Thyroid gland (tissue), 4 donors: ENCODE data around the gene CC2D1B. TPM values are rescaled to one million over a fixed set of nuclear protein-coding genes. Genes with fewer than 3 reads are reported as not detected.

Experiments
- DNase-seq, 2 donors: peaks; one replicate each; pipeline ENCODE4 v3.0.0-alpha.2; 2019
- H3K27ac ChIP-seq, 3 donors: fragments of 200-600 bp; sonication (generic); 1 replicate in 2 of 3; 2 replicates in 1 of 3; pipeline ENCODE4 v1.5.1; 2016 to 2019; ENCODE audit warnings: mild to moderate bottlenecking in 1 of 3, moderate library complexity in 1 of 3
- H3K27me3 ChIP-seq: fragments of 200-600 bp; sonication (generic); one replicate; pipeline ENCODE4 v1.5.1; 2019
- H3K36me3 ChIP-seq, 2 donors: fragments of 200-600 bp; sonication (generic); one replicate each; pipeline ENCODE4 v1.5.1; 2016 to 2019
- H3K4me1 ChIP-seq, 2 donors: fragments of 200-600 bp; sonication (generic); one replicate each; pipeline ENCODE4 v1.5.1; 2017 to 2019
- H3K4me3 ChIP-seq, 3 donors: fragments of 200-600 bp; sonication (generic); replicated peaks in 1 of 3; 1 replicate in 2 of 3; 2 replicates in 1 of 3; pipeline ENCODE4 v1.5.1; 2016; ENCODE audit warnings: mild to moderate bottlenecking in 1 of 3
- H3K9me3 ChIP-seq: fragments of 200-600 bp; sonication (generic); one replicate; pipeline ENCODE4 v1.5.1; 2017
- POLR2A ChIP-seq, 2 donors: fragments of 450-650 bp; IDR thresholded peaks; one replicate each; pipeline ENCODE4 v1.6.1; 2017; ENCODE audit warnings: antibody characterized with exemption in 2 of 2, mild to moderate bottlenecking in 2 of 2, moderate library complexity in 1 of 2
- WGBS, 2 donors: methylation state at CpG; one replicate each; pipeline ENCODE4 v1.1.5; 2017; 5-methylcytosine and 5-hydroxymethylcytosine counted together
- intact Hi-C: fragments of 100-400 bp; cut with DNase I; formaldehyde crosslinking; loops from one replicate; pipeline ENCODE4 v1.15.1; 2023
- total RNA-seq, 4 donors: library from RNA; depleted of rRNA; stranded (reverse); fragments of >200 nt; gene quantifications; one replicate each; pipeline ENCODE4 v1.2.3, GENCODE V29; 2016
- TF ChIP-seq, protein P1 (sequence below), 6 experiments: fragments of 200-600 bp in 3 of 6; fragments of 450-650 bp in 3 of 6; sonication (generic) in 3 of 6; IDR thresholded peaks; one replicate each; pipeline ENCODE4 v1.5.1; 2016 to 2019; ENCODE audit warnings: antibody characterized with exemption in 6 of 6, mild to moderate bottlenecking in 2 of 6, inconsistent platforms in 1 of 6, moderate library complexity in 1 of 6

The CC2D1B gene
- total RNA-seq, 4 donors from 2014 or later, result 34.7 to 68.2 (median 48.4) TPM

DNA sequence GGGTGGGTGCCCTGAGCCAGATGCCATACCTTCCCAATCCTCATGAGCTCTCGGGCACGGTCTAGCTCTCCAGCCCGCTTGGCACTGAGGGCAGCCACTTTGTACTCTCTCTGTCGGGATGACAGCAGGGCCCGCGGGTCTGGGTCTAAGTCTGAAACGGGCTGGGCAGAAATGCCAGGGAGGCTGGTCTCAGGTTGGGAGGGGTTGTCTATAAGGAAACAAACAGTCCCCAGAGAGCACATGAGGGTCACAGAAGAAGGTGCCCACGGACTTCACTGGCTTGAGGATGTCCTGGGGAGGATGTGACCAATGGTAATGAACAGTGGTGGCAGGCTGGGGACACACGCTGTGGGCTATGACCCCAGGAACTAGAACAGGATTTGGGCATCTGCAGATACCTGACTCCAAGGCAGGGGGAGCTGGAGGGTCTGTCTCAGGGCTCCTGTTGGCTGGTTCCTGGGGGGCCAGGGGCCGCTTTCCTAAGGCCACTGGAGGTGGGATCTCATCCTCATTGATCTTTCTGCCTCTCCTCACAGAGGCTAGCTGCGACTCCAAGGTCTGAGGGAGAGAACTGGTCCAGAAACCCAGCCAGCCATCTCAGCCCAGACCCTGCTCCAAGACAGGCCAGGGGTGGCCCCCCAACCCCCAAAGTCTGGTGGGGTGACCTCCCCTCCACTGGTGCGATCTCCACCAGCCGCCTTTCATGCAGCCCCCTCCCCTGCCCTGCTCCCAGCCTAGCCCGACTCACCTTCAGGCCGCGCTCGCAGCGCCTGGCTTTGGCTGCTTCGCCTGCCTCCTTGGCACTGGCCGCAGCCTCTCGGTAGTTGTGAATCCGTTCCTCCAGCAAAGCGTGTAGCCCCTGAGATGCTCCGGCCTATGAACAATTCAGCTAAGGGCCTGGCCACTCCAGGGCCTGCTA lies 6.1 kb downstream of the CC2D1B start:
- intact Hi-C loops, result loop anchor here (10.0 kb wide), 1 partner anchor 305 kb away; the partner anchor contains the start of genes BTF3L4 and TXNDC12
- Histone ChIP-seq H3K27me3 (no peaks in the 10 kb centered on the region), H3K9me3 (no peaks in the 10 kb centered on the region), H3K27ac (no peak overlapping the region), H3K4me3 (no peak overlapping the region), H3K4me1 (peaks cover 6 to 10% of the 10 kb centered on the region in 2 donors), H3K36me3 (peaks cover 73 to 76% of the 10 kb centered on the region in 2 donors)
- TF ChIP-seq, protein P1, sequence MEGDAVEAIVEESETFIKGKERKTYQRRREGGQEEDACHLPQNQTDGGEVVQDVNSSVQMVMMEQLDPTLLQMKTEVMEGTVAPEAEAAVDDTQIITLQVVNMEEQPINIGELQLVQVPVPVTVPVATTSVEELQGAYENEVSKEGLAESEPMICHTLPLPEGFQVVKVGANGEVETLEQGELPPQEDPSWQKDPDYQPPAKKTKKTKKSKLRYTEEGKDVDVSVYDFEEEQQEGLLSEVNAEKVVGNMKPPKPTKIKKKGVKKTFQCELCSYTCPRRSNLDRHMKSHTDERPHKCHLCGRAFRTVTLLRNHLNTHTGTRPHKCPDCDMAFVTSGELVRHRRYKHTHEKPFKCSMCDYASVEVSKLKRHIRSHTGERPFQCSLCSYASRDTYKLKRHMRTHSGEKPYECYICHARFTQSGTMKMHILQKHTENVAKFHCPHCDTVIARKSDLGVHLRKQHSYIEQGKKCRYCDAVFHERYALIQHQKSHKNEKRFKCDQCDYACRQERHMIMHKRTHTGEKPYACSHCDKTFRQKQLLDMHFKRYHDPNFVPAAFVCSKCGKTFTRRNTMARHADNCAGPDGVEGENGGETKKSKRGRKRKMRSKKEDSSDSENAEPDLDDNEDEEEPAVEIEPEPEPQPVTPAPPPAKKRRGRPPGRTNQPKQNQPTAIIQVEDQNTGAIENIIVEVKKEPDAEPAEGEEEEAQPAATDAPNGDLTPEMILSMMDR (IDR thresholded peaks at IDR 0.05), result no peak
- no peak for TF ChIP-seq POLR2A (IDR thresholded peaks at IDR 0.05)
- 93 to 97% methylated on average over 22 to 24 of the region's 24 CpGs for WGBS, 2 donors
- no peak for DNase-seq

DNA sequence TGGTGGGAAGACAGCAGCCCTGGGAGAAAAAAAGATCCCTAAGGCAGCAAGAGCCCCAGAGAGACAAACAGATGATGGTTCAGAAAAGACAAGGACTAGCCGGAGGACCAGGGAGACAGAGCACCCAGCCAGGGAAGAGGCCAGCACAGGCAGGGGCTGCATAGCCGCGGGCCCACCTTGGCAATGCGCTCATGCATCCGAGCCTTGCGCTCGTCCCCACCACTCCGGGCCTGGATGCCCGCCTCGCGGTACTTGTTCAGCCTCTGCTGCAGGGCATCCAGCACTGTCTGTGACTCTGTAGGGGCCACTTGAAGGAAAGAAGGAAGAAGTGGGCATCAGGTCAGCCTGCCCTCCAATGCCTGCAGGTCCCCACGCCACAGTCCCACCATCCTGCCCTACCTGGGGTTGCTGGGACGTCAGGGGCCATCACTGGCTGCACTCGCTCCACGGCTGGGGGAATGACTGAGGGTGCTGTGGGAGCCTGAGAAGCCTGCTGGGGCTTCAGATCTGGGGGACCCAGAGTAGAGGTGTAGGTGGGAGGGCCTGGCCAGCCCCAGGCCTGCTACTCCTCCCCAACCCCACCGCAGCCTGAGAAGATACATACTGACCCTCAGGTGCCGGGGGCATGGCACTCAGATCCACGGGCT lies 7.0 kb downstream of the CC2D1B start:
- H3K27ac ChIP-seq, result no peak overlapping the region
- intact Hi-C loops, result no loop called here

DNA sequence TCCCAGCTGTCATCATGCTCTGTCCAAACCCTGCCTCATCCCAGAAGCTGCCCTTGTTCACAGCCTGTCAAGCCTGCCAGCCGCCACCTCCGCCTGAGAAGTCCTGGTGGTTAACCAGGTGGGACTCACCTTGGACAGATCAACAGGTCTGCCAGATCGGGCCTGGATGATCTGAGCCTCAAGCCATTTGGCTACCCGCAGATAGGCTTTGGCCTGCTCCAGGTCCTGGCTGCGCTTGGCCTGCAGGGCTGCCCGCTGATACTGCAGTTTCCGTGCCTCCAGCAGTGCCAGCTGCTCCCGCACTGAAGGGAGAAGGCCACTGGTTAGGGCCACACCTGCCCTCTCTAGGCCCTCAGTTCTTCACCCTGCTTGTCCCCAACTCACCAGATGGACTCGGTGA lies 8.6 kb downstream of the CC2D1B start:
- TF ChIP-seq, protein P1 (IDR thresholded peaks at IDR 0.05), result no peak
- no peak for TF ChIP-seq POLR2A (IDR thresholded peaks at IDR 0.05)
- no peaks in the 10 kb centered on the region for H3K4me1 ChIP-seq
- intact Hi-C loops, result no loop called here
- no peak for DNase-seq
- H3K27me3 ChIP-seq, result no peaks in the 10 kb centered on the region
- no peak overlapping the region for H3K4me3 ChIP-seq
- H3K36me3 ChIP-seq, result peaks cover 93 to 98% of the 10 kb centered on the region in 2 donors
- no peaks in the 10 kb centered on the region for H3K9me3 ChIP-seq
- H3K27ac ChIP-seq, result no peak overlapping the region
- 98 to 100% methylated on average over 4 to 9 of the region's 9 CpGs for WGBS, 2 donors

More for the DNA sequence above, 7.0 kb downstream of the CC2D1B start:
- TF ChIP-seq, protein P1 (IDR thresholded peaks at IDR 0.05), result no peak
- TF ChIP-seq POLR2A (IDR thresholded peaks at IDR 0.05), result no peak
- no peak for DNase-seq
- Histone ChIP-seq H3K4me3 (no peak overlapping the region), H3K9me3 (no peaks in the 10 kb centered on the region), H3K36me3 (peaks cover 83 to 86% of the 10 kb centered on the region in 2 donors), H3K27me3 (no peaks in the 10 kb centered on the region), H3K4me1 (peaks cover 0 to under 1% of the 10 kb centered on the region in 2 donors)
- WGBS, 2 donors, result 95 to 97% methylated on average over 13 to 15 of the region's 18 CpGs

DNA sequence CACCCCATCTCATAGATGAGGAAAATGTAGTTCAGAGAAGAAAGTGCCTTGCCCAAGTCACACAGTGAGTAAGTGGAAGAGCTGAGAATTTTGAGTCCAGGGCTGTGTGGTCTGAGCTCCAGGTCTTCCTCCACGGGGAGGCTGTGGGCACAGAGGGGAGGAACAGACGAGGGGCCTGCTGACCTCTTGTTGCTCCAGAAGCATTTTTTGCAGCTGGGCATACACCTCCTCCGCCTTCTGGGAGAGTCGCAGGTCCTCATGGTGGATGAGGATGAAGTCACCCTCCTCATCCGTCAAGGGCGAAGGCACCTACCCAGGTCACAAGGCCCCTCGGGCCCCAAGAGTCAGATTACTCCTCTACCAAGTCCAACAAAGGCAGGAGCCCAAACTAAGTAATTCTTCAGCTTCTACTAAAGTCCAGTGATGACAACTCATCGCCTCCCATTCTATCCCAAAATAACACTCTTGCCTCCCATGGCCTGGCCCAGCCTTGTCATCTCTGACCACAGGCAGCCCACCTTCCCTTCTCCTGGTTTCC lies 9.1 kb downstream of the CC2D1B start:
- WGBS, 2 donors, result 93 to 97% methylated on average over 8 of the region's 8 CpGs
- H3K36me3 ChIP-seq, result peaks cover 90 to 93% of the 10 kb centered on the region in 2 donors

More for the DNA sequence above, 9.1 kb downstream of the CC2D1B start:
- H3K4me3 ChIP-seq, result no peak overlapping the region
- no peaks in the 10 kb centered on the region for H3K27me3 ChIP-seq
- H3K27ac ChIP-seq, result no peak overlapping the region
- TF ChIP-seq POLR2A (IDR thresholded peaks at IDR 0.05), result no peak
- TF ChIP-seq, protein P1 (IDR thresholded peaks at IDR 0.05), result no peak
- no peaks in the 10 kb centered on the region for H3K4me1 ChIP-seq
- intact Hi-C loops, result no loop called here
- no peak for DNase-seq
- no peaks in the 10 kb centered on the region for H3K9me3 ChIP-seq
